Neural cell (in vitro differentiated cells): Measurements from ENCODE around the gene CPN1. TPM values are rescaled to one million over a fixed set of nuclear protein-coding genes. Genes with fewer than 3 reads are reported as not detected.

Experiments
- H2AFZ ChIP-seq: fragments of 200-600, 300-800 bp; sonication (generic), shearing (Covaris generic); 2 replicates; pipeline ENCODE4 v1.6.0; 2014; ENCODE audit warnings: low read depth, mild to moderate bottlenecking, antibody characterized with exemption, low read length, moderate library complexity
- H3F3A ChIP-seq: fragments of 200-600 bp; shearing (Covaris generic); 2 replicates; pipeline ENCODE4 v1.6.1; 2016; ENCODE audit warnings: mild to moderate bottlenecking, moderate library complexity, mixed read lengths, antibody characterized with exemption, low read length; ENCODE audit not compliant: insufficient read depth, poor library complexity, severe bottlenecking
- H3K27ac ChIP-seq: fragments of 200-600, 300-800 bp; sonication (generic), shearing (Covaris generic); 2 replicates; pipeline ENCODE4 v1.5.1; 2014; ENCODE audit warnings: mild to moderate bottlenecking, low read length, moderate library complexity
- H3K27me3 ChIP-seq: fragments of 300-800, 200-600 bp; sonication (generic), shearing (Covaris generic); 2 replicates; pipeline ENCODE4 v1.6.0; 2014; ENCODE audit warnings: mild to moderate bottlenecking, low read depth, low read length, moderate library complexity; ENCODE audit not compliant: insufficient read depth
- H3K36me3 ChIP-seq: fragments of 300-800, 200-600 bp; sonication (generic), shearing (Covaris generic); 2 replicates; pipeline ENCODE4 v1.5.1; 2014; ENCODE audit warnings: mild to moderate bottlenecking, antibody characterized with exemption, low read length, moderate library complexity; ENCODE audit not compliant: insufficient read depth
- H3K4me2 ChIP-seq: fragments of 300-800, 200-600 bp; sonication (generic), shearing (Covaris generic); 2 replicates; pipeline ENCODE4 v1.6.0; 2014; ENCODE audit warnings: mild to moderate bottlenecking, low read length
- H3K4me3 ChIP-seq: fragments of 300-800, 200-600 bp; sonication (generic), shearing (Covaris generic); 2 replicates; pipeline ENCODE4 v1.5.1; 2014; ENCODE audit warnings: mild to moderate bottlenecking, low read length, moderate library complexity
- H3K79me2 ChIP-seq: fragments of 200-600 bp; shearing (Covaris generic); replicated peaks from 2 replicates; pipeline ENCODE4 v1.6.0; 2014; ENCODE audit warnings: mild to moderate bottlenecking, low read length, moderate library complexity; ENCODE audit not compliant: insufficient read depth
- H3K9ac ChIP-seq: fragments of 300-800, 200-600 bp; sonication (generic), shearing (Covaris generic); 2 replicates; pipeline ENCODE4 v1.6.1; 2016; ENCODE audit warnings: mild to moderate bottlenecking, low read length, mixed read lengths
- H3K9me2 ChIP-seq: fragments of 200-600 bp; shearing (Covaris generic); 2 replicates; pipeline ENCODE4 v1.6.1; 2016; ENCODE audit warnings: mild to moderate bottlenecking, low read length, mixed read lengths; ENCODE audit not compliant: insufficient read depth
- H3K9me3 ChIP-seq: fragments of 200-600, 300-800 bp; sonication (generic), shearing (Covaris generic); 2 replicates; pipeline ENCODE4 v1.6.1; 2016; ENCODE audit warnings: mild to moderate bottlenecking, mixed run types, low read length, moderate library complexity, mixed read lengths
- H4K20me1 ChIP-seq: fragments of 200-600 bp; shearing (Covaris generic); 2 replicates; pipeline ENCODE4 v1.6.1; 2016; ENCODE audit warnings: mild to moderate bottlenecking, mixed run types; ENCODE audit not compliant: insufficient read depth
- CTCF ChIP-seq: fragments of 450-650 bp; IDR thresholded peaks from 2 replicates; pipeline ENCODE4 v1.5.1; 2014; ENCODE audit warnings: antibody characterized with exemption, mild to moderate bottlenecking, moderate library complexity; ENCODE audit not compliant: poor library complexity, severe bottlenecking
- EP300 ChIP-seq: fragments of 450-650 bp; conservative IDR thresholded peaks from 2 replicates; pipeline ENCODE4 v1.6.1; 2014; ENCODE audit warnings: antibody characterized with exemption, mild to moderate bottlenecking, moderate library complexity; ENCODE audit not compliant: poor library complexity, severe bottlenecking
- EZH2 ChIP-seq: fragments of 200-600, 300-800 bp; shearing (Covaris generic), sonication (generic); IDR thresholded peaks from 2 replicates; pipeline ENCODE4 v1.6.1; 2014; ENCODE audit warnings: antibody characterized with exemption, low read length, borderline replicate concordance, mild to moderate bottlenecking; ENCODE audit not compliant: insufficient read depth, poor library complexity, severe bottlenecking
- MXI1 ChIP-seq: fragments of 450-650 bp; conservative IDR thresholded peaks from 2 replicates; pipeline ENCODE4 v1.6.1; 2014; ENCODE audit warnings: antibody characterized with exemption, mild to moderate bottlenecking; ENCODE audit not compliant: poor library complexity, severe bottlenecking
- POLR2AphosphoS5 ChIP-seq: IDR thresholded peaks from 2 replicates; pipeline ENCODE4 v1.6.1; 2012
- RAD21 ChIP-seq: fragments of 450-650 bp; conservative IDR thresholded peaks from 2 replicates; pipeline ENCODE4 v1.6.1; 2014; ENCODE audit warnings: antibody characterized with exemption, mild to moderate bottlenecking, moderate library complexity
- REST ChIP-seq: IDR thresholded peaks from 2 replicates; pipeline ENCODE4 v1.6.1; 2012; ENCODE audit warnings: borderline replicate concordance
- SMC3 ChIP-seq: fragments of 450-650 bp; conservative IDR thresholded peaks from 2 replicates; pipeline ENCODE4 v1.6.1; 2014; ENCODE audit warnings: antibody characterized with exemption, mild to moderate bottlenecking, moderate library complexity; ENCODE audit not compliant: poor library complexity
- TAF1 ChIP-seq: IDR thresholded peaks from 2 replicates; pipeline ENCODE4 v1.6.1; 2012; ENCODE audit warnings: low read depth
- polyA plus RNA-seq: library from polyadenylated mRNA; depleted of rRNA; stranded (reverse); fragments of >200 nt; gene quantifications from 2 replicates; pipeline ENCODE4 v1.2.3, GENCODE V29; 2014

Gene CPN1
- polyA plus RNA-seq, 1 donor from 2014 or later: not detected

GRCh38 chr10:100067466-100067865 is 14.2 kb downstream of the CPN1 start:
- no peaks in the 10 kb centered on the region for H3F3A ChIP-seq
- no peak overlapping the region for H3K4me2 ChIP-seq
- no peak overlapping the region for H2AFZ ChIP-seq
- no peaks in the 10 kb centered on the region for H3K27me3 ChIP-seq
- no peaks in the 10 kb centered on the region for H3K9me3 ChIP-seq
- H3K36me3 ChIP-seq: no peaks in the 10 kb centered on the region
- no peak overlapping the region for H3K4me3 ChIP-seq
- no peaks in the 10 kb centered on the region for H4K20me1 ChIP-seq
- no peak overlapping the region for H3K9ac ChIP-seq
- H3K79me2 ChIP-seq: no peaks in the 10 kb centered on the region
- no peak for TF ChIP-seq CTCF
- no peak for TF ChIP-seq SMC3
- TF ChIP-seq REST: no peak
- no peak for TF ChIP-seq EZH2
- no peak for TF ChIP-seq POLR2AphosphoS5
- no peak for TF ChIP-seq RAD21
- TF ChIP-seq TAF1: no peak
- no peak for TF ChIP-seq MXI1
- TF ChIP-seq EP300: no peak
- no peak overlapping the region for H3K27ac ChIP-seq
- H3K9me2 ChIP-seq: no peaks in the 10 kb centered on the region

GRCh38 chr10:100065084-100065660 is 16.5 kb downstream of the CPN1 start:
- no peak for TF ChIP-seq REST
- TF ChIP-seq CTCF: no peak
- no peak for TF ChIP-seq POLR2AphosphoS5
- Histone ChIP-seq H3K27me3 (no peaks in the 10 kb centered on the region), H3F3A (no peaks in the 10 kb centered on the region), H4K20me1 (no peaks in the 10 kb centered on the region), H2AFZ (no peak overlapping the region), H3K9me2 (no peaks in the 10 kb centered on the region), H3K4me3 (no peak overlapping the region), H3K27ac (no peak overlapping the region), H3K79me2 (no peaks in the 10 kb centered on the region), H3K36me3 (no peaks in the 10 kb centered on the region), H3K4me2 (no peak overlapping the region), H3K9me3 (no peaks in the 10 kb centered on the region), H3K9ac (no peak overlapping the region)
